Osteocyte (in vitro differentiated cells): Measurements from ENCODE around the gene CDRT15. TPM values are rescaled to one million over a fixed set of nuclear protein-coding genes. Genes with fewer than 3 reads are reported as not detected.
A peak's percentile ranks its signal among the peaks of the same experiment; 100 is the strongest.
"Not testable (repeated sequence)": the region's sequence is repeated elsewhere in the genome, so short reads cannot be mapped to it uniquely, and the experiment has no call there.

Source experiments
- DNase-seq: peaks from one replicate; pipeline ENCODE4 v3.0.0; 2021; ENCODE audit warnings: mixed read lengths; ENCODE audit not compliant: unreplicated experiment; ENCODE audit errors: extremely low spot score
- H3K27ac Mint-ChIP-seq: one replicate; pipeline ENCODE4 v1.8.0; 2021; ENCODE audit warnings: mild to moderate bottlenecking, mixed read lengths; ENCODE audit not compliant: unreplicated experiment
- H3K27me3 Mint-ChIP-seq: one replicate; pipeline ENCODE4 v1.8.0; 2021; ENCODE audit warnings: mixed read lengths; ENCODE audit not compliant: unreplicated experiment
- H3K36me3 Mint-ChIP-seq: one replicate; pipeline ENCODE4 v1.8.0; 2021; ENCODE audit warnings: mixed read lengths; ENCODE audit not compliant: unreplicated experiment
- H3K4me1 Mint-ChIP-seq: one replicate; pipeline ENCODE4 v1.8.0; 2021; ENCODE audit warnings: mixed read lengths; ENCODE audit not compliant: unreplicated experiment
- H3K4me3 Mint-ChIP-seq: one replicate; pipeline ENCODE4 v1.8.0; 2021; ENCODE audit warnings: mild to moderate bottlenecking, moderate library complexity, mixed read lengths; ENCODE audit not compliant: unreplicated experiment
- H3K9me3 Mint-ChIP-seq: one replicate; pipeline ENCODE4 v1.8.0; 2021; ENCODE audit warnings: mixed read lengths; ENCODE audit not compliant: unreplicated experiment
- CTCF ChIP-seq: fragments of 200-600 bp; sonication (generic); IDR thresholded peaks from 2 replicates; pipeline ENCODE4 v1.5.0; 2021; ENCODE audit warnings: antibody characterized with exemption, mild to moderate bottlenecking, moderate library complexity
- total RNA-seq: library from RNA; stranded (reverse); gene quantifications from 2 replicates; pipeline ENCODE4 v1.2.1, GENCODE V29; 2021

CDRT15 gene
- total RNA-seq, 1 donor from 2014 or later: not detected

- Mint-ChIP-seq H3K4me3 (no peak overlapping the region), H3K27ac (no peak overlapping the region), H3K9me3 (no peaks in the 10 kb centered on the region), H3K27me3 (no peaks in the 10 kb centered on the region), H3K36me3 (peaks cover 12% of the 10 kb centered on the region), H3K4me1 (peaks cover 2% of the 10 kb centered on the region)
- no peak for TF ChIP-seq CTCF
- DNase-seq: no peak
These were observed 39.6 kb downstream of the CDRT15 start for GRCh38 chr17:14197057-14197456.

- H3K9me3 Mint-ChIP-seq: no peaks in the 10 kb centered on the region
- H3K27ac Mint-ChIP-seq: no peak overlapping the region
- TF ChIP-seq CTCF: no peak
- H3K27me3 Mint-ChIP-seq: no peaks in the 10 kb centered on the region
- H3K4me1 Mint-ChIP-seq: no peaks in the 10 kb centered on the region
- peak; percentile 21 for DNase-seq
- H3K36me3 Mint-ChIP-seq: peaks cover 12% of the 10 kb centered on the region
- H3K4me3 Mint-ChIP-seq: no peak overlapping the region
These were observed 40.2 kb downstream of the CDRT15 start for GRCh38 chr17:14196377-14196997.

- DNase-seq: peak; percentile 65
- not testable (repeated sequence) for H3K36me3 Mint-ChIP-seq, H3K27me3 Mint-ChIP-seq, H3K4me1 Mint-ChIP-seq, H3K4me3 Mint-ChIP-seq, H3K27ac Mint-ChIP-seq, H3K9me3 Mint-ChIP-seq
These were observed 43.9 kb downstream of the CDRT15 start for GRCh38 chr17:14192636-14193344.

- not testable (repeated sequence) for H3K4me1 Mint-ChIP-seq, H3K27me3 Mint-ChIP-seq, DNase-seq, H3K36me3 Mint-ChIP-seq, H3K9me3 Mint-ChIP-seq, H3K27ac Mint-ChIP-seq, H3K4me3 Mint-ChIP-seq
These were observed 44.6 kb downstream of the CDRT15 start for GRCh38 chr17:14192039-14192438.

- DNase-seq, H3K9me3 Mint-ChIP-seq, H3K4me3 Mint-ChIP-seq, H3K27ac Mint-ChIP-seq, H3K27me3 Mint-ChIP-seq, H3K36me3 Mint-ChIP-seq, H3K4me1 Mint-ChIP-seq: not testable (repeated sequence)
These were observed 45.2 kb downstream of the CDRT15 start for GRCh38 chr17:14191469-14191868.

- not testable (repeated sequence) for H3K36me3 Mint-ChIP-seq, H3K4me3 Mint-ChIP-seq, H3K4me1 Mint-ChIP-seq, H3K27ac Mint-ChIP-seq, DNase-seq, H3K27me3 Mint-ChIP-seq, H3K9me3 Mint-ChIP-seq
These were observed 45.9 kb downstream of the CDRT15 start for GRCh38 chr17:14190774-14191173.

- not testable (repeated sequence) for H3K4me1 Mint-ChIP-seq, H3K9me3 Mint-ChIP-seq, H3K36me3 Mint-ChIP-seq, H3K27me3 Mint-ChIP-seq, DNase-seq, H3K4me3 Mint-ChIP-seq, H3K27ac Mint-ChIP-seq
These were observed 50.2 kb downstream of the CDRT15 start for GRCh38 chr17:14186443-14186842.

Other genes with a start within 250 kb of the CDRT15 start
- gene COX10, start 167.4 kb downstream of the CDRT15 start, total RNA-seq: 15.3 and 15.6 TPM in 2 replicates
- gene HS3ST3B1, start 64.2 kb upstream of the CDRT15 start, total RNA-seq: 76.9 and 77.0 TPM in 2 replicates